NCI-H2171 (cell line): ENCODE data around the gene ZFYVE9.
"Not testable (repeated sequence)": the region's sequence is repeated elsewhere in the genome, so short reads cannot be mapped to it uniquely, and the experiment has no call there.

Experiments used
- DNase-seq: peaks from one replicate; lab custom pipeline; 2025; lab: John Stamatoyannopoulos, UW

Gene ZFYVE9

DNA sequence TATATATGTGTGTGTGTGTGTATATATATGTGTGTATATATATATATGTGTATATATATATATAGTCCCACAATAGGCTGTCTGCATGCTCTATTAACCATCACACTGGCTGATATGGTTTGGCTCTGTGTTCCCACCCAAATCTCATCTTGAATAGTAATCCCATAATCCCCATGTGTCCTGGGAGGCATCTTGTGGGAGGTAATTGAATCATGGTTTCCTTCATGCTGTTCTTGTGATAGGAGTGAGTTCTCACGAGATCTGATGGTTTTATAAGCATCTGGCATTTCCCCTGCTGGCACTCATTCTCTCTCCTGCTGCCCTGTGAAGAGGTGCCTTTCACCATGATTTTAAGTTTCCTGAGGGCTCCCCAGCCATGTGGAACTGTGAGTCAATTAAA, 228.0 kb downstream of the ZFYVE9 start:
- not testable (repeated sequence) for DNase-seq

DNA sequence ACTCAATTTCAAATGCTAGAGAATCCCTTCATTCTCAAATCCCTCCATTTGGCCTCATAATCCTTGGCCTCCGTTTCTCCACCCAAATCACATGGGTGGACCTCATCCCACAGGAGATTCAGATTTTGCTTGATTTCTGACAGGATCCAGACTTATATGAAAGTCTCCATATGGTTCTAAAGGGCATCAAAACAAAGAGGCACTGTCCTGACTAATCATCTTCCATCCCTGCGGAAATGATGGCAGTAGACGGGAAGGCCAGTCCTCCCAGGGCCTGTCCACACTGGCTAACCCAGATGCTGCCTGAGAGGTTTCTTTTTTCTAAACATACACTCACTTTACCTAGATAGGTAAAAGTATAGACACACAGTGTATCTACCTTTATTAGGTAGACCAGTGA, 243.5 kb downstream of the ZFYVE9 start:
- no peak for DNase-seq

DNA sequence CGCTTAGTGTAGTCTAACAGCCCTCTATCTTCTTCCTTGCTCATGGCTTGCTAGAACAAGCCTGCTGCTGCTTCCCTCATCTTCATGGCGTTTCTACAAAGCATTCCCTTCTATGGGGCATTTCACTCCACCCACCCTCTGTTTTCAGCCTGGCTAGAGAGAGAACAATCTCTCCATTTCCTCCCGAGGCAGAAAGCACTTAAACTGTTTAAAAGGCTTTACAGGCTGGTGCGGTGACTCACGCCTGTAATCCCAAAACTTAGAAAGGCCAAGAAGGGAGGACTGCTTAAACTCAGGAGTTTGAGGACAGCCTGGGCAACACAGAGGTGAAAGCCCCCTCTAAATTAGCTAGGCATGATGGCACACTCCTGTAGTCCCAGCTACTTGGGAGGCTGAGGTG, 244.6 kb downstream of the ZFYVE9 start:
- no peak for DNase-seq

DNA sequence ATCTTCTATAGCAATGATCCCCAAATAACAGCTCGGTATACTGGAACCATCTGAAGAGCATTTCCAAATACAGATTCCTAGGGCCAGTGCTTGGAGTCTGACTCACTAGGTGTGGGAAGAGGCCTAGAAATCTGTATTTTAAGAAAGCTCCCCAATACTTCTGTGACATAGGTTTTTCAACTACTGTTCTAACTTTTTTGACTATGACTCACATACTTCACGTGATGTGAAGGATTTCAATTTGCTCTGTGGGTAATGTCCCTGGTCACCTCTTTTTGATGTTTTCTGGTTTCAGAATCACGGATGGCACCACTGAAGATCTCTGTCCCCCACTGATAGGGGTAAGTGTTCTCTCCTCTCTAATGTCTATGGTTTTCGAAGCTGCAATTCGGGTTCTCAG, 251.3 kb downstream of the ZFYVE9 start:
- DNase-seq: no peak
